ENCODE measurements around the gene LIN37.

- TF ChIP-seq, protein P1, sequence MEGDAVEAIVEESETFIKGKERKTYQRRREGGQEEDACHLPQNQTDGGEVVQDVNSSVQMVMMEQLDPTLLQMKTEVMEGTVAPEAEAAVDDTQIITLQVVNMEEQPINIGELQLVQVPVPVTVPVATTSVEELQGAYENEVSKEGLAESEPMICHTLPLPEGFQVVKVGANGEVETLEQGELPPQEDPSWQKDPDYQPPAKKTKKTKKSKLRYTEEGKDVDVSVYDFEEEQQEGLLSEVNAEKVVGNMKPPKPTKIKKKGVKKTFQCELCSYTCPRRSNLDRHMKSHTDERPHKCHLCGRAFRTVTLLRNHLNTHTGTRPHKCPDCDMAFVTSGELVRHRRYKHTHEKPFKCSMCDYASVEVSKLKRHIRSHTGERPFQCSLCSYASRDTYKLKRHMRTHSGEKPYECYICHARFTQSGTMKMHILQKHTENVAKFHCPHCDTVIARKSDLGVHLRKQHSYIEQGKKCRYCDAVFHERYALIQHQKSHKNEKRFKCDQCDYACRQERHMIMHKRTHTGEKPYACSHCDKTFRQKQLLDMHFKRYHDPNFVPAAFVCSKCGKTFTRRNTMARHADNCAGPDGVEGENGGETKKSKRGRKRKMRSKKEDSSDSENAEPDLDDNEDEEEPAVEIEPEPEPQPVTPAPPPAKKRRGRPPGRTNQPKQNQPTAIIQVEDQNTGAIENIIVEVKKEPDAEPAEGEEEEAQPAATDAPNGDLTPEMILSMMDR (IDR thresholded peaks at IDR 0.05) = no peak
- no peak for TF ChIP-seq POLR2A (IDR thresholded peaks at IDR 0.05)
- no peak for TF ChIP-seq POLR2AphosphoS5 (IDR thresholded peaks at IDR 0.05)
Measured at GRCh38 chr19:35730326-35730725, 18.1 kb upstream of the LIN37 start.

Data from breast epithelium (tissue), 3 donors.